Measurements from ENCODE around the gene PICK1. TPM values are rescaled to one million over a fixed set of nuclear protein-coding genes. Genes with fewer than 3 reads are reported as not detected.

The PICK1 gene
- total and polyA plus RNA-seq, 2 of the 8 experiments (the other 6 are each of a cell fraction or from before 2014, with no cell fraction given) = 20.4 to 22.9 TPM

DNA sequence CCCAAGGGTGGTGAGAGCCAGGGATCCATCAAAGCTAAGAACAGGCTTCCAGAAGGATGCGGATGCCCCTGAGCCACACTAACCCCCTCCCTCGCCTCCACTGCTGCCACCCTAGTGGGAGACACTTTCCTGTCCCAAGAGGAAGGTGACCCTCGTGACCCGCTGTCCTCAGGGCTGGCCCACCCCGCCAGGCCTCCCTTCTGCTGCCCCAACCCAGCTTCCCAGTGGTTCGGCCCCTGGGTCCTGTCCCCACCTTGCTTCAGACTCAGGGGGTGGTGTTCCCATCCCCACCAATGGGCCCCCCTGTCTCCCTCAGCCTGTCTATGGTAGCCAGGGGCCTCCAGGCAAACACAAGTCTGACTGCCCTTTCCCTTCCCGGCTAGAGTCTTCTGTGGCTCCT, 6.5 kb upstream of the PICK1 start (continued):
- TF ChIP-seq, protein P1, sequence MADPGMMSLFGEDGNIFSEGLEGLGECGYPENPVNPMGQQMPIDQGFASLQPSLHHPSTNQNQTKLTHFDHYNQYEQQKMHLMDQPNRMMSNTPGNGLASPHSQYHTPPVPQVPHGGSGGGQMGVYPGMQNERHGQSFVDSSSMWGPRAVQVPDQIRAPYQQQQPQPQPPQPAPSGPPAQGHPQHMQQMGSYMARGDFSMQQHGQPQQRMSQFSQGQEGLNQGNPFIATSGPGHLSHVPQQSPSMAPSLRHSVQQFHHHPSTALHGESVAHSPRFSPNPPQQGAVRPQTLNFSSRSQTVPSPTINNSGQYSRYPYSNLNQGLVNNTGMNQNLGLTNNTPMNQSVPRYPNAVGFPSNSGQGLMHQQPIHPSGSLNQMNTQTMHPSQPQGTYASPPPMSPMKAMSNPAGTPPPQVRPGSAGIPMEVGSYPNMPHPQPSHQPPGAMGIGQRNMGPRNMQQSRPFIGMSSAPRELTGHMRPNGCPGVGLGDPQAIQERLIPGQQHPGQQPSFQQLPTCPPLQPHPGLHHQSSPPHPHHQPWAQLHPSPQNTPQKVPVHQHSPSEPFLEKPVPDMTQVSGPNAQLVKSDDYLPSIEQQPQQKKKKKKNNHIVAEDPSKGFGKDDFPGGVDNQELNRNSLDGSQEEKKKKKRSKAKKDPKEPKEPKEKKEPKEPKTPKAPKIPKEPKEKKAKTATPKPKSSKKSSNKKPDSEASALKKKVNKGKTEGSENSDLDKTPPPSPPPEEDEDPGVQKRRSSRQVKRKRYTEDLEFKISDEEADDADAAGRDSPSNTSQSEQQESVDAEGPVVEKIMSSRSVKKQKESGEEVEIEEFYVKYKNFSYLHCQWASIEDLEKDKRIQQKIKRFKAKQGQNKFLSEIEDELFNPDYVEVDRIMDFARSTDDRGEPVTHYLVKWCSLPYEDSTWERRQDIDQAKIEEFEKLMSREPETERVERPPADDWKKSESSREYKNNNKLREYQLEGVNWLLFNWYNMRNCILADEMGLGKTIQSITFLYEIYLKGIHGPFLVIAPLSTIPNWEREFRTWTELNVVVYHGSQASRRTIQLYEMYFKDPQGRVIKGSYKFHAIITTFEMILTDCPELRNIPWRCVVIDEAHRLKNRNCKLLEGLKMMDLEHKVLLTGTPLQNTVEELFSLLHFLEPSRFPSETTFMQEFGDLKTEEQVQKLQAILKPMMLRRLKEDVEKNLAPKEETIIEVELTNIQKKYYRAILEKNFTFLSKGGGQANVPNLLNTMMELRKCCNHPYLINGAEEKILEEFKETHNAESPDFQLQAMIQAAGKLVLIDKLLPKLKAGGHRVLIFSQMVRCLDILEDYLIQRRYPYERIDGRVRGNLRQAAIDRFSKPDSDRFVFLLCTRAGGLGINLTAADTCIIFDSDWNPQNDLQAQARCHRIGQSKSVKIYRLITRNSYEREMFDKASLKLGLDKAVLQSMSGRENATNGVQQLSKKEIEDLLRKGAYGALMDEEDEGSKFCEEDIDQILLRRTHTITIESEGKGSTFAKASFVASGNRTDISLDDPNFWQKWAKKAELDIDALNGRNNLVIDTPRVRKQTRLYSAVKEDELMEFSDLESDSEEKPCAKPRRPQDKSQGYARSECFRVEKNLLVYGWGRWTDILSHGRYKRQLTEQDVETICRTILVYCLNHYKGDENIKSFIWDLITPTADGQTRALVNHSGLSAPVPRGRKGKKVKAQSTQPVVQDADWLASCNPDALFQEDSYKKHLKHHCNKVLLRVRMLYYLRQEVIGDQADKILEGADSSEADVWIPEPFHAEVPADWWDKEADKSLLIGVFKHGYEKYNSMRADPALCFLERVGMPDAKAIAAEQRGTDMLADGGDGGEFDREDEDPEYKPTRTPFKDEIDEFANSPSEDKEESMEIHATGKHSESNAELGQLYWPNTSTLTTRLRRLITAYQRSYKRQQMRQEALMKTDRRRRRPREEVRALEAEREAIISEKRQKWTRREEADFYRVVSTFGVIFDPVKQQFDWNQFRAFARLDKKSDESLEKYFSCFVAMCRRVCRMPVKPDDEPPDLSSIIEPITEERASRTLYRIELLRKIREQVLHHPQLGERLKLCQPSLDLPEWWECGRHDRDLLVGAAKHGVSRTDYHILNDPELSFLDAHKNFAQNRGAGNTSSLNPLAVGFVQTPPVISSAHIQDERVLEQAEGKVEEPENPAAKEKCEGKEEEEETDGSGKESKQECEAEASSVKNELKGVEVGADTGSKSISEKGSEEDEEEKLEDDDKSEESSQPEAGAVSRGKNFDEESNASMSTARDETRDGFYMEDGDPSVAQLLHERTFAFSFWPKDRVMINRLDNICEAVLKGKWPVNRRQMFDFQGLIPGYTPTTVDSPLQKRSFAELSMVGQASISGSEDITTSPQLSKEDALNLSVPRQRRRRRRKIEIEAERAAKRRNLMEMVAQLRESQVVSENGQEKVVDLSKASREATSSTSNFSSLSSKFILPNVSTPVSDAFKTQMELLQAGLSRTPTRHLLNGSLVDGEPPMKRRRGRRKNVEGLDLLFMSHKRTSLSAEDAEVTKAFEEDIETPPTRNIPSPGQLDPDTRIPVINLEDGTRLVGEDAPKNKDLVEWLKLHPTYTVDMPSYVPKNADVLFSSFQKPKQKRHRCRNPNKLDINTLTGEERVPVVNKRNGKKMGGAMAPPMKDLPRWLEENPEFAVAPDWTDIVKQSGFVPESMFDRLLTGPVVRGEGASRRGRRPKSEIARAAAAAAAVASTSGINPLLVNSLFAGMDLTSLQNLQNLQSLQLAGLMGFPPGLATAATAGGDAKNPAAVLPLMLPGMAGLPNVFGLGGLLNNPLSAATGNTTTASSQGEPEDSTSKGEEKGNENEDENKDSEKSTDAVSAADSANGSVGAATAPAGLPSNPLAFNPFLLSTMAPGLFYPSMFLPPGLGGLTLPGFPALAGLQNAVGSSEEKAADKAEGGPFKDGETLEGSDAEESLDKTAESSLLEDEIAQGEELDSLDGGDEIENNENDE (IDR thresholded peaks at IDR 0.05; ENCODE audit: insufficient replicate concordance, low read length) = no peak
- TF ChIP-seq RNF2 (IDR thresholded peaks at IDR 0.05; ENCODE audit: borderline replicate concordance, low read depth, low read length, missing control alignments, poor library complexity, severe bottlenecking) = no peak
